ENCODE measurements around the gene TPM4.

TPM4 gene

DNA sequence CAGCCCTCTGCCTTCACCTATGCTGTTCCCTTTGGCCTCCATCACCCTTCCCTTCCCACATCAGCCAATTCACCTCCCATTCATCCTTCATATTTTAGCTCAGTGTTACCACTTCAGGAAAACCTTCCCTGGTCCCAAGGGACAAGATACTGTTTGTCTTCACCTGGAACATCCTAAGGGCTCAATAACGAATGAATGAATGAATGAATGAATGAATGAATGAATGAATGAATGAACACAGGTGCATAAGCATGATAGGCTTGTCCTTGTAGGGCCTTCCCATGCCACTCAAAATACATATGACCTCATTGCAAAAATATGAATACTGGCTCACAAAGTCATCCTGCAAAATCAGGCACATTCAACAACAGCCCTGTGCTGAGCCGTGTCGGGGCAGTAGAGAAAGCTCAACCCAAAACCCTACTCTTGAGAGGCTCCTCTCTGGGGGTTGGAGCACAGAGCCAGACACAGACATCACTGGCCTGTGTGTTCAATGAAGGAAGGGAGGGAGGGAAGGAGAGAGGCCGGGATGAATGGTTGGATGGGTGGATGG, 33.7 kb upstream of the TPM4 start:
- no peak for DNase-seq

DNA sequence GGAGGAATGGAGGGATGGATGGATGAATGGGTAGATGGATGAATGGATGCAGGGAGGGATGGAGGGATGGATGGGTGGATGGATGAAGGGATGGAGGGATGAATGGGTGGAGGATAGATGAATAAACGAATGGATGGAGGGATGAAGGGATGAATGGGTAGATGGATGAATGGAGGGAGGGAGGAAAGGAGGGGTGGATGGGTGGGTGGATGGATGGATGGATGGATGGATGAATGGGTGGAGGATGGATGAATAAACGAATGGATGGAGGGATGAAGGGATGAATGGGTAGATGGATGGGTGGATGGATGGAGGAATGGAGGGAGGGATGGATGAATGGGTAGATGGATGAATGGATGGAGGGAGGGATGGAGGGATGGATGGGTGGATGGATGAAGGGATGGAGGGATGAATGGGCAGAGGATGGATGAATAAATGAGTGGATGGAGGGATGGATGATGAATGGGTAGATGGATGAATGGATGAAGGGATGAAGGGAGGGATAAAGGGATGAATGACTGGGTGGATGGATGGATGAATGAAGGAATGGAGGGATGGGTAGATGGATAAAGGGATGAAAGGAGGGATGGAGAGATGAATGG, 33.0 kb upstream of the TPM4 start:
- no peak for DNase-seq

DNA sequence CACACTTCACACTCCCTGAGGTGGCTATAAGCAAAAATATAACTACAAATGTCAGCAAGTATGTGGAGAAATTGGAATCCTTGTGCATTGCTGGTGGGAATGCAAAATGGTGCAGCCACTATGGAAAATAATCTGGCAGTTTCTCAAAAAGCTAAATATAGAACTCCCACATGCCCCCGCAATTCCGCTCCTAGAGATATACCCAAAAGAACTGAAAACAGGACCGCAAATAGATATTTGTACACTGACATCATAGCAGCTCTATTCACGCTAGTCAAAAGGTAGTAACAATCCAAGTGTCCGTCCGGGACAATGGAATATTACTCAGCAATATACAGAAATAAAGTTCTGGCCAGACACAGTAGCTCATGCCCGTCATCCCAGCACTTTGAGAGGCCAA, 31.5 kb upstream of the TPM4 start:
- no peak for DNase-seq

DNA sequence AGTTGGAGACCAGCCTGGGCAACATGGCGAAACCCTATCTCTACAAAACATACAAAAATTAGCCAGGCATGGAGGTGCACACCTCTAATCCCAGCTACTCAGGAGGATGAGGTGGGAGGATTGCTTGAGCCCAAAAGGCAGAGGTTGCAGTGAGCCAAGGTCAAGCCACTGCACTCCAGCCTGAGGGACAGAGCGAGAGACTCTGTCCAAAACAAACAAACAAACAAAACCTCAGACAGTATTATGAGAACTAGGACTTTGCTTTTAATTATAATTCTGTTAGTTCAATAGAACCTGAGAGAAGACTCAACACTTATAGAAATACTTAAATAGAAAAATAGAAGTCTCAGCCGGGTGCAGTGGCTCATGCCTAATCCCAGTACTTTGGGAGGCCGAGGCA, 31.1 kb upstream of the TPM4 start:
- DNase-seq, result no peak

DNA sequence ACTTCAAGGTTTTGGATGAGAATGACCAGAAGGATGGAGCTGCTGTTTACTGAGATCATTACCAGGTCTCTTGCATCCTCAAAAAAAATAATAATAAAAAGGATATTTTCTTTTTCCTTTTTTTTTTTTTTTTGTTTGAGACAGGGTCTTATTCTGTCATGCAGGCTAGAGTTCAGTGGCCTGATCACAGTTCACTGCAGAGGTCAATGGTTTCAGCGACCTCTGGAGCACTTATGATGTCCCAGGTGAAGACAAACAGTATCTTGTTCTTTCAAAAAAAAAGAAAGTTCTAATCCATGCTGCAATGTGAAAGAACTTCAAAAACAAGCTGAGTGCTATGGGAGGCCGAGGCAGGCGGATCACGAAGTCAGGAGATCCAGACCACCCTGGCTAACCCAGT, 30.4 kb upstream of the TPM4 start:
- DNase-seq, result no peak

GRCh38 chr19:16048583-16048982, 27.7 kb upstream of the TPM4 start:
- no peak for DNase-seq

- DNase-seq, result no peak
Measured at GRCh38 chr19:16051254-16052025, 24.9 kb upstream of the TPM4 start.

GRCh38 chr19:16052353-16052752, 23.9 kb upstream of the TPM4 start:
- DNase-seq, result no peak

DNA sequence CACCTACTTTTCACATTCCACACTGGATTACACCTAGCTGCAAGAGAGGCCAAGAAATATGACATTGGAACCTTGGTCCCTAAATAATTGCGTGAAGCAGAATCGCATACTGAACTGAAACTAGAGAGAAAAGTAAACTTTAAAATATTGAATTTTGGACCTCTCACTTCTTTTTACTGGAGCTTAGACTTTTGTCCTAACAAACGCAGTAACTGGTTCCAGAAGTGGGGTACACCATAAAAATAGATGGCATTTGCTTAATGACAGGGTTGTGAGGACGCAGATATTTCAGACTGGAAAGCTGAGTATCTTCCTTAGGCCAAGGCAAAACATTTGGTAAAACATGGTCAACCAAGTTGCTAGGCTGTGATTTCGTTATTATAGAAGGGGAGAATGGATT, 19.2 kb upstream of the TPM4 start:
- DNase-seq, result no peak

- DNase-seq, result no peak
Measured at GRCh38 chr19:16060294-16060693, 16.0 kb upstream of the TPM4 start.

DNA sequence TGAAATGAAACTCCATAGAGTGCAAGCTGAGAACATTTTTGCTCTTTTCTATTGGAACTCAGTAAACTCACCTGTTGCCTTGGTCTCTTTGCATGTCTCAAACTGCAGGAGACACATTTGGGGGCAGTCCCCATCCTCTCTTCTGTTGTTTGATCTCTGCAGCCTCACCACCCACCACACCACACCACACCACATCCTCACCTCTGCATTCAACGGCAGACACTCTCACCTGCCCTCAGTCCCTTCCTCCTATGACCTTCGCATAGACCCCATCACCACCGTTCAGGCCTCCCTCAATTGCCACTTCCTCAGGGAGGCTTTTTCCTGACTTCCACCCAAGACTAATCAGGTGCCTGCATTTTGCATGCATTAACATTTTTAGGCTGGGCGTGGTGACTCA, 14.4 kb upstream of the TPM4 start:
- no peak for DNase-seq

- no peak for DNase-seq
Measured at GRCh38 chr19:16062789-16063188, 13.5 kb upstream of the TPM4 start.

DNA sequence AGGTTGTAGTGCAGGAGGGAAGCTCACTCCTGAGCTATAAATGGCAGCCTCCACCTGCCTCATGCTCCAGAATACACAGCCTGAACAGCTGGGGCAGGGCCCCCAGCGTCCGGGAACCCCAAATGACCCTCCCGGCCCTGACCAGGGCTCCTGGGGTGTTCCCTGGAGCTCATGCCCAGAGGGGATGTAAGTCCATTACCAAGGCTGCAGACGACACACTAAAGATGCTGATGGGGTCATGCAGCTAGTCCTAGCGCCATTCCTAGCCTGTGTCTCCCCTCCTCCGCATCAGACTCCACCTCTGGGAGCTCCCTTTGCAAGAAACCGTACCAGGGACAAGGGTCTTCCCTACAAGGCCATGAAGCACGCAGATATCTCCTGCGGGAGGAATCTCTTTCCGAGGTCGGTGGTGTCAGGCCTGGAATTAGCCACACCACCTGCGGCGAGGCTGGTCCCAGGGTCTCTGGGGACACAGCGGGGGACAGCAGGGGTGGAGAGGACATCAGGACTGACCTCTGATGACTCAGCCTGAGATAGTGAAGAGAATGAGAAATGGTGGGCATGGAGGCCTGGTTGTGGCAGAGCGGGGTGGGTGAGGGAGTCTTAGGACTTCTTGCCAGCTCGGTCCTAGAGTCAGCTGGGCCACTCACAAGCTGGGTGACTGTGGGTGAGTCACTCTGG, 11.9 kb upstream of the TPM4 start:
- no peak for DNase-seq

GRCh38 chr19:16066611-16067104, 9.6 kb upstream of the TPM4 start:
- no peak for DNase-seq

GRCh38 chr19:16067205-16067938, 8.9 kb upstream of the TPM4 start:
- peak; percentile 64 for DNase-seq

- no peak for DNase-seq
Measured at GRCh38 chr19:16068696-16069259, 7.5 kb upstream of the TPM4 start.

GRCh38 chr19:16069813-16070365, 6.4 kb upstream of the TPM4 start:
- DNase-seq, result no peak

- DNase-seq, result peak; percentile 58
Measured at GRCh38 chr19:16070366-16070990, 5.8 kb upstream of the TPM4 start.

GRCh38 chr19:16071072-16071691, 5.1 kb upstream of the TPM4 start:
- DNase-seq, result no peak

DNA sequence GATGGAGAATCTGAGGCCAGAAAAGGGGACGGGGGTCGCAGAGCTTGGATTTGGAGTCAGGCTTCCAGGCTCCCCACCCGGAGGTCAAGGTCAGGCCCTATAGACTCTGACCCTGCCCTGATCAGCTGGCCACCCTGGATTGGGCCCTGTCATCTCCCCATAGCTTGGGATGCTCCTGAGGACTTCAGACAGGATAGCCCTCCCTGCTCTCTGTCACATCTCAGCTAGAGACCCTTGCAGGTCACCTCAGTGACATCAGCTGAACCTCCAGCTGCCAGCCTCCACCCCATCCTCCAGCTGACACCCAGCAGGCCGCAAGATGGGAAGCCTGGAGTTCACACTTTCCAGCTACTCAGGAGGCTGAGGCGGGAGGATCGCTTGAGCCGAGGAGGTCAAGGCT, 2.8 kb upstream of the TPM4 start:
- peak; percentile 16 for DNase-seq

- DNase-seq, result no peak
Measured at GRCh38 chr19:16073988-16074387, 2.3 kb upstream of the TPM4 start.
